CD14-positive monocyte (primary cell): ENCODE data around the gene SH3TC2. TPM values are rescaled to one million over a fixed set of nuclear protein-coding genes. Genes with fewer than 3 reads are reported as not detected.

ENCODE experiments used
- DNase-seq, 3 donors: peaks; one replicate each; pipeline ENCODE4 v3.0.0-alpha.2; 2011 to 2022
- H2AFZ ChIP-seq: 2 replicates; pipeline ENCODE4 v1.6.0; 2012; ENCODE audit warnings: mild to moderate bottlenecking, low read depth, low read length, inconsistent platforms; ENCODE audit not compliant: insufficient read depth, poor library complexity, severe bottlenecking
- H3K27ac ChIP-seq, 2 donors: 1 replicate in 1 of 2; 2 replicates in 1 of 2; pipeline ENCODE4 v1.5.1; 2012 to 2013; ENCODE audit warnings: low read length in 2 of 2, control low read depth in 1 of 2, inconsistent platforms in 1 of 2, low read depth in 1 of 2, mild to moderate bottlenecking in 1 of 2
- H3K27me3 ChIP-seq, 2 donors: one replicate each; pipeline versions ENCODE4 v1.6.0 to v1.6.1; 2011 to 2013; ENCODE audit warnings: low read length in 2 of 2; ENCODE audit not compliant: control insufficient read depth in 2 of 2, insufficient read depth in 2 of 2
- H3K36me3 ChIP-seq, 2 donors: replicated peaks in 1 of 2; 1 replicate in 1 of 2; 2 replicates in 1 of 2; pipeline versions ENCODE4 v1.5.1 to v1.6.1; 2012 to 2013; ENCODE audit warnings: low read length in 2 of 2, control low read depth in 1 of 2, inconsistent platforms in 1 of 2, mild to moderate bottlenecking in 1 of 2; ENCODE audit not compliant: insufficient read depth in 2 of 2, control insufficient read depth in 1 of 2
- H3K4me1 ChIP-seq, 2 donors: 1 replicate in 1 of 2; 2 replicates in 1 of 2; pipeline versions ENCODE4 v1.5.1 to v1.6.1; 2012 to 2013; ENCODE audit warnings: low read length in 2 of 2, control low read depth in 1 of 2, inconsistent platforms in 1 of 2, mild to moderate bottlenecking in 1 of 2, moderate library complexity in 1 of 2; ENCODE audit not compliant: insufficient read depth in 2 of 2, control insufficient read depth in 1 of 2
- H3K4me2 ChIP-seq: replicated peaks from 2 replicates; pipeline ENCODE3; 2012; ENCODE audit warnings: low read length, moderate library complexity, mild to moderate bottlenecking; ENCODE audit not compliant: poor library complexity, severe bottlenecking; ENCODE audit errors: extremely low read depth
- H3K4me3 ChIP-seq, 3 experiments: fragments of 200-600 bp in 1 of 3; sonication (generic) in 1 of 3; replicated peaks in 1 of 3; 1 replicate in 2 of 3; 2 replicates in 1 of 3; pipeline ENCODE4 v1.5.1; 2011 to 2013; ENCODE audit warnings: low read length in 3 of 3, mild to moderate bottlenecking in 3 of 3, control low read depth in 2 of 3, low read depth in 2 of 3, inconsistent platforms in 1 of 3, moderate library complexity in 1 of 3
- H3K79me2 ChIP-seq: 2 replicates; pipeline ENCODE4 v1.6.0; 2012; ENCODE audit warnings: mild to moderate bottlenecking, control low read depth, inconsistent platforms, low read length, moderate library complexity; ENCODE audit not compliant: insufficient read depth
- H3K9ac ChIP-seq: 2 replicates; pipeline ENCODE4 v1.6.0; 2017; ENCODE audit warnings: low read length, mild to moderate bottlenecking; ENCODE audit not compliant: insufficient read depth, poor library complexity, severe bottlenecking
- H3K9me3 ChIP-seq, 2 donors: replicated peaks in 1 of 2; 1 replicate in 1 of 2; 2 replicates in 1 of 2; pipeline versions ENCODE4 v1.5.1 to v1.6.1; 2012 to 2013; ENCODE audit warnings: low read length in 2 of 2, control low read depth in 1 of 2; ENCODE audit not compliant: control insufficient read depth in 1 of 2, insufficient read depth in 1 of 2
- H4K20me1 ChIP-seq: 2 replicates; pipeline ENCODE4 v1.6.0; 2012; ENCODE audit warnings: mild to moderate bottlenecking, low read length, control low read depth, moderate library complexity; ENCODE audit not compliant: insufficient read depth
- H3K27ac Mint-ChIP-seq, 7 donors: one replicate each; pipeline ENCODE4 v1.8.0; 2020; ENCODE audit warnings: mild to moderate bottlenecking in 7 of 7, mixed read lengths in 7 of 7, moderate library complexity in 6 of 7, inconsistent platforms in 2 of 7
- H3K27me3 Mint-ChIP-seq, 3 donors: one replicate each; pipeline ENCODE4 v1.8.0; 2021 to 2022; ENCODE audit warnings: low read depth in 3 of 3, mild to moderate bottlenecking in 3 of 3, mixed read lengths in 3 of 3, moderate library complexity in 3 of 3, inconsistent platforms in 1 of 3
- H3K36me3 Mint-ChIP-seq, 2 donors: one replicate each; pipeline ENCODE4 v1.8.0; 2020; ENCODE audit warnings: mixed read lengths in 2 of 2, inconsistent platforms in 1 of 2, mild to moderate bottlenecking in 1 of 2
- H3K4me1 Mint-ChIP-seq: one replicate; pipeline ENCODE4 v1.8.0; 2020; ENCODE audit warnings: mild to moderate bottlenecking, mixed read lengths
- H3K4me3 Mint-ChIP-seq, 2 donors: one replicate each; pipeline ENCODE4 v1.8.0; 2020; ENCODE audit warnings: mild to moderate bottlenecking in 2 of 2, mixed read lengths in 2 of 2, moderate library complexity in 1 of 2
- H3K9me3 Mint-ChIP-seq, 7 donors: one replicate each; pipeline ENCODE4 v1.8.0; 2020 to 2022; ENCODE audit warnings: mixed read lengths in 7 of 7, mild to moderate bottlenecking in 6 of 7, moderate library complexity in 6 of 7, inconsistent platforms in 2 of 7
- WGBS: methylation state at CpG from one replicate; pipeline ENCODE4 v1.1.5; 2013; ENCODE audit warnings: missing lambda C conversion rate; ENCODE audit not compliant: insufficient coverage; 5-methylcytosine and 5-hydroxymethylcytosine counted together
- intact Hi-C, 2 donors: fragments of 100-400 bp; cut with micrococcal nuclease; formaldehyde crosslinking; loops; one replicate each; pipeline versions ENCODE4 v1.15.0 to v1.15.1; 2023
- polyA plus RNA-seq, 3 donors: library from polyadenylated mRNA; depleted of rRNA in 1 of 3; unstranded in 2 of 3; stranded (reverse) in 1 of 3; fragments of 300-500 nt in 2 of 3; fragments of >200 nt in 1 of 3; fragmentation: Illumina TruSeq in 2 of 3; gene quantifications; 1 replicate in 2 of 3; 2 replicates in 1 of 3; pipeline ENCODE4 v1.2.3, GENCODE V29; 2012 to 2021
- TF ChIP-seq, protein P1 (sequence below): fragments of 200-600 bp; IDR thresholded peaks from one replicate; pipeline ENCODE4 v1.8.0; 2022; ENCODE audit warnings: antibody characterized with exemption, mild to moderate bottlenecking

SH3TC2 gene
- polyA plus RNA-seq, 3 donors: 0.01 to 0.30 (median 0.14) TPM

DNA sequence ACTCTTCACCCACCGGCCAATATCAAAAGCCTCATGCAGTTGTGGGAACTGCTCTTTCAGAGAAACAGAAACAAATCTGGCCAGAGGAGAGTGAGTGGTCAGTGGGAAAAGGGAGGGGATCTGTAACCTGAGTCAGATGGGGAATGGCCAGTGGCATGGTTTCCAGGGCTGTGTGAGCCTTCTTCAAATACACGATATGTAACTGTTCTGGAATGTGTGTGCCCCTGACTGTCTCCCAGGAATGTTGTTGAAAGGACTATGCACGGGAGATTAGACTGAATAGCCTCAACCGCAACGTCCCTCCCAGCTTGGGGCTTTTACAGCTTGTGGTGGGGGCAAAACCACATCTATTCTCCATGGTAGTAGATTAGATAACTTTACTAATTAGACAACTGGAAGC, 60.8 kb downstream of the SH3TC2 start:
- Mint-ChIP-seq H3K4me1 (peaks cover 5% of the 10 kb centered on the region), H3K4me3 (no peak overlapping the region), H3K9me3 (no peaks in the 10 kb centered on the region), H3K27me3 (peaks cover 0 to 2% (median 0%) of the 10 kb centered on the region in 3 donors), H3K27ac (no peak overlapping the region), H3K36me3 (no peaks in the 10 kb centered on the region)
- H3K9ac ChIP-seq: no peak overlapping the region
- H3K4me2 ChIP-seq: no peak overlapping the region
- no peaks in the 10 kb centered on the region for H4K20me1 ChIP-seq
- H3K27ac ChIP-seq: no peak overlapping the region
- DNase-seq: no peak
- intact Hi-C loops: no loop called here
- no peak overlapping the region for H3K4me3 ChIP-seq
- no peaks in the 10 kb centered on the region for H3K9me3 ChIP-seq
- H3K4me1 ChIP-seq: no peaks in the 10 kb centered on the region
- no peaks in the 10 kb centered on the region for H3K27me3 ChIP-seq
- no peaks in the 10 kb centered on the region for H3K36me3 ChIP-seq
- WGBS: 100% methylated on average over 1 of the region's 5 CpGs
- no peaks in the 10 kb centered on the region for H3K79me2 ChIP-seq
- H2AFZ ChIP-seq: no peak overlapping the region
- TF ChIP-seq, protein P1, sequence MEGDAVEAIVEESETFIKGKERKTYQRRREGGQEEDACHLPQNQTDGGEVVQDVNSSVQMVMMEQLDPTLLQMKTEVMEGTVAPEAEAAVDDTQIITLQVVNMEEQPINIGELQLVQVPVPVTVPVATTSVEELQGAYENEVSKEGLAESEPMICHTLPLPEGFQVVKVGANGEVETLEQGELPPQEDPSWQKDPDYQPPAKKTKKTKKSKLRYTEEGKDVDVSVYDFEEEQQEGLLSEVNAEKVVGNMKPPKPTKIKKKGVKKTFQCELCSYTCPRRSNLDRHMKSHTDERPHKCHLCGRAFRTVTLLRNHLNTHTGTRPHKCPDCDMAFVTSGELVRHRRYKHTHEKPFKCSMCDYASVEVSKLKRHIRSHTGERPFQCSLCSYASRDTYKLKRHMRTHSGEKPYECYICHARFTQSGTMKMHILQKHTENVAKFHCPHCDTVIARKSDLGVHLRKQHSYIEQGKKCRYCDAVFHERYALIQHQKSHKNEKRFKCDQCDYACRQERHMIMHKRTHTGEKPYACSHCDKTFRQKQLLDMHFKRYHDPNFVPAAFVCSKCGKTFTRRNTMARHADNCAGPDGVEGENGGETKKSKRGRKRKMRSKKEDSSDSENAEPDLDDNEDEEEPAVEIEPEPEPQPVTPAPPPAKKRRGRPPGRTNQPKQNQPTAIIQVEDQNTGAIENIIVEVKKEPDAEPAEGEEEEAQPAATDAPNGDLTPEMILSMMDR: no peak

DNA sequence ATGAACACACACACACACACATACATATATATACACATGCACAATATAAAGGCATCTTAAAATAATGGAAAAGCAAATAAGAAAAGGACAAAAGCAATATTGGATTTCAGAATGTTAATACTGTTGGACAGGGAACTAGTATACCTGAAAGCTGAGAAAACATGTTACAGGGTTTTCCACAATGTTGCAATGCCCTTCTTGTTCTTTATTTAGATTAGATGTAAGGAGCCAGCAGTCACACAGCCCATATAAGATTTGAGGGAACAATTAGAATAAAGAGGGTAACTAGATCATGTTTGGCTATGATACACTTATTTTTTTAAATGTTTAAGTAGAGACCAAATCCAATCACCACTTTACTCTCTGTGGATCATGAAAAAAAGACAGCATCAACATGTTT, 61.7 kb downstream of the SH3TC2 start:
- Histone ChIP-seq H3K9ac (no peak overlapping the region), H3K4me1 (no peaks in the 10 kb centered on the region), H2AFZ (no peak overlapping the region), H3K27ac (no peak overlapping the region), H3K4me2 (no peak overlapping the region), H3K36me3 (no peaks in the 10 kb centered on the region), H3K9me3 (no peaks in the 10 kb centered on the region), H3K27me3 (no peaks in the 10 kb centered on the region), H3K79me2 (no peaks in the 10 kb centered on the region), H3K4me3 (no peak overlapping the region), H4K20me1 (no peaks in the 10 kb centered on the region)
- no peak overlapping the region for H3K27ac Mint-ChIP-seq
- intact Hi-C loops: no loop called here
- no peak overlapping the region for H3K4me3 Mint-ChIP-seq
- TF ChIP-seq, protein P1: no peak
- DNase-seq: peak in 1 of 3 donors; percentile 15
- no peaks in the 10 kb centered on the region for H3K36me3 Mint-ChIP-seq
- peaks cover 5% of the 10 kb centered on the region for H3K4me1 Mint-ChIP-seq
- H3K9me3 Mint-ChIP-seq: no peaks in the 10 kb centered on the region
- H3K27me3 Mint-ChIP-seq: peaks cover 0 to 2% (median 0%) of the 10 kb centered on the region in 3 donors
